K562 (cell line): ENCODE results near the gene RAP1A. TPM values are rescaled to one million over a fixed set of nuclear protein-coding genes. Genes with fewer than 3 reads are reported as not detected.
A peak's percentile ranks its signal among the peaks of the same experiment; 100 is the strongest.

Experiments used
- ATAC-seq: fragments of 200-7000 bp; cut with Tn5 transposase; 3 replicates; pipeline ENCODE4 v1.9.1; 2020; ENCODE audit warnings: moderate library complexity
- BruUV-seq: library from RNA; stranded (reverse); fragments of 400-500 nt; replicated peaks from 2 replicates; lab custom pipeline; 2021; lab: Mats Ljungman, UMichigan
- CTCF ChIA-PET: fragments of 300-600 bp; formaldehyde crosslinking; extraction: SDS; loops from one replicate; lab custom pipeline; 2021; ENCODE audit warnings: low intra/inter-chr PET ratio; lab: Yijun Ruan, JAX
- POLR2A ChIA-PET: fragments of 300-600, 350-650 bp; sonication (Branson Sonifier 250); formaldehyde crosslinking; extraction: SDS; loops from one replicate; lab custom pipeline; 2021; ENCODE audit warnings: antibody characterized with exemption, inconsistent platforms; lab: Yijun Ruan, JAX
- DNase-seq, 4 experiments: peaks; one replicate each; pipeline versions ENCODE4 v3.0.0 to v3.0.0-alpha.2; 2011 to 2018; ENCODE audit warnings: low spot score in 3 of 4, mixed read lengths in 3 of 4; ENCODE audit errors: extremely low read depth in 1 of 4
- FAIRE-seq: peaks from 2 replicates; lab custom pipeline; 2011; peaks lifted over from hg19 to GRCh38; lab: Jason Lieb, UNC
- H2AFZ ChIP-seq: 2 replicates; pipeline ENCODE4 v1.6.0; 2011; ENCODE audit warnings: low read depth, low read length, control low read depth, inconsistent platforms
- H3K27ac ChIP-seq: fragments of 200-600 bp; 3 replicates; pipeline ENCODE4 v1.8.0; 2011; ENCODE audit warnings: low read depth, mild to moderate bottlenecking, control low read depth, inconsistent platforms, low read length, moderate library complexity, mixed read lengths; ENCODE audit errors: extremely low read depth
- H3K27me3 ChIP-seq, 2 experiments: fragments of 300-600 bp in 1 of 2; 2 replicates in 1 of 2; 3 replicates in 1 of 2; pipeline versions ENCODE4 v1.6.0 to v1.8.0; 2011; ENCODE audit warnings: inconsistent platforms in 2 of 2, low read length in 2 of 2, mild to moderate bottlenecking in 1 of 2, mixed read lengths in 1 of 2, moderate library complexity in 1 of 2; ENCODE audit not compliant: control insufficient read depth in 2 of 2, insufficient read depth in 2 of 2
- H3K36me3 ChIP-seq: fragments of 300-600 bp; 3 replicates; pipeline ENCODE4 v1.8.0; 2011; ENCODE audit warnings: mild to moderate bottlenecking, low read length, inconsistent platforms; ENCODE audit not compliant: control insufficient read depth, insufficient read depth
- H3K4me1 ChIP-seq, 2 experiments: fragments of 200-600 bp in 1 of 2; replicated peaks in 1 of 2; 2 replicates in 1 of 2; 3 replicates in 1 of 2; pipeline versions ENCODE4 v1.5.1 to v1.8.0; 2011; ENCODE audit warnings: inconsistent platforms in 2 of 2, low read length in 2 of 2, mild to moderate bottlenecking in 1 of 2, mixed read lengths in 1 of 2, moderate library complexity in 1 of 2; ENCODE audit not compliant: control insufficient read depth in 2 of 2, insufficient read depth in 2 of 2
- H3K4me2 ChIP-seq: 2 replicates; pipeline ENCODE4 v1.6.1; 2011; ENCODE audit warnings: low read length, control low read depth, inconsistent platforms, mixed read lengths; ENCODE audit not compliant: insufficient read depth
- H3K4me3 ChIP-seq: fragments of 200-600 bp; sonication (generic), shearing (Covaris generic); 2 replicates; pipeline ENCODE4 v1.5.1; 2016; ENCODE audit warnings: control low read depth, inconsistent platforms
- H3K79me2 ChIP-seq: fragments of 200-600 bp; 3 replicates; pipeline ENCODE4 v1.8.0; 2011; ENCODE audit warnings: low read length, inconsistent platforms; ENCODE audit not compliant: control insufficient read depth, insufficient read depth
- H3K9ac ChIP-seq, 2 experiments: 2 replicates each; pipeline versions ENCODE4 v1.6.0 to v1.6.1; 2011; ENCODE audit warnings: low read depth in 2 of 2, low read length in 2 of 2, control low read depth in 1 of 2, inconsistent platforms in 1 of 2, mild to moderate bottlenecking in 1 of 2, mixed read lengths in 1 of 2; ENCODE audit not compliant: insufficient read depth in 1 of 2
- H3K9me1 ChIP-seq: one replicate; pipeline ENCODE4 v1.6.0; 2011; ENCODE audit warnings: inconsistent platforms, mild to moderate bottlenecking, low read length, moderate library complexity; ENCODE audit not compliant: control insufficient read depth, insufficient read depth
- H3K9me3 ChIP-seq: replicated peaks from 2 replicates; pipeline ENCODE4 v1.5.1; 2011; ENCODE audit warnings: low read depth, low read length, inconsistent platforms; ENCODE audit not compliant: control insufficient read depth, insufficient read depth
- H4K20me1 ChIP-seq: replicated peaks from 2 replicates; pipeline ENCODE4 v1.6.1; 2011; ENCODE audit warnings: low read length, inconsistent platforms, mixed read lengths; ENCODE audit not compliant: control insufficient read depth, insufficient read depth
- ATF3 ChIP-seq, 2 experiments: fragments of 450-650 bp in 1 of 2; sonication (generic) in 1 of 2; formaldehyde crosslinking in 1 of 2; IDR thresholded peaks in 1 of 2; conservative IDR thresholded peaks in 1 of 2; 2 replicates each; pipeline versions ENCODE4 v1.6.1 to v1.8.1; 2016 to 2023; ENCODE audit warnings: mild to moderate bottlenecking in 2 of 2, moderate library complexity in 2 of 2, inconsistent platforms in 1 of 2, missing genetic modification reagents in 1 of 2
- DPF2 ChIP-seq: fragments of 450-650 bp; IDR thresholded peaks from 2 replicates; pipeline ENCODE4 v1.6.1; 2016
- FOSL1 ChIP-seq: fragments of 200-800 bp; sonication (Bioruptor generic); conservative IDR thresholded peaks from 2 replicates; pipeline ENCODE4 v1.6.1; 2016; ENCODE audit warnings: missing genetic modification characterization, missing compliant biosample characterization
- HIVEP1 ChIP-seq: fragments of 250-450 bp; sonication (Bioruptor Pico); IDR thresholded peaks from 2 replicates; pipeline ENCODE4 v1.4.0; 2020; ENCODE audit warnings: mild to moderate bottlenecking
- JUND ChIP-seq, 2 experiments: IDR thresholded peaks; 2 replicates in 1 of 2; 3 replicates in 1 of 2; pipeline ENCODE4 v1.6.1; 2011; ENCODE audit warnings: borderline replicate concordance in 2 of 2, low read depth in 2 of 2, low read length in 2 of 2, improper control_type of control experiment in 1 of 2, missing biosample characterization in 1 of 2, missing genetic modification characterization in 1 of 2, missing genetic modification reagents in 1 of 2
- NCOA4 ChIP-seq: fragments of 450-650 bp; IDR thresholded peaks from 2 replicates; pipeline ENCODE4 v1.6.1; 2018; ENCODE audit warnings: mild to moderate bottlenecking; ENCODE audit not compliant: partially characterized antibody
- U2AF2 ChIP-seq: fragments of 200-400 bp; formaldehyde crosslinking; optimal IDR thresholded peaks from 2 replicates; pipeline ENCODE3; 2017; ENCODE audit warnings: low read depth, mild to moderate bottlenecking, low read length
- ZC3H11A ChIP-seq: IDR thresholded peaks from 2 replicates; pipeline ENCODE4 v1.6.1; 2012; ENCODE audit warnings: low read depth, low read length, improper control_type of control experiment
- ZNF79 ChIP-seq: fragments of 250-450 bp; sonication (Bioruptor Pico); IDR thresholded peaks from 2 replicates; pipeline ENCODE4 v1.4.0; 2020; ENCODE audit warnings: low read depth, mild to moderate bottlenecking, moderate library complexity
- WGBS: fragments of 100-300 bp; shearing (Covaris generic); methylation state at CpG from one replicate; pipeline ENCODE4 v1.1.6; 2016; ENCODE audit warnings: low coverage, mixed read lengths; ENCODE audit not compliant: insufficient coverage; ENCODE audit errors: missing lambda C conversion rate; 5-methylcytosine and 5-hydroxymethylcytosine counted together
- in situ Hi-C: fragments of 300-500 bp; cut with MboI; formaldehyde crosslinking; loops from 4 replicates; pipeline ENCODE4 v1.15.0; 2018; ENCODE audit warnings: inconsistent platforms, mixed read lengths
- intact Hi-C: fragments of 100-400 bp; cut with micrococcal nuclease; formaldehyde crosslinking; loops from 2 replicates; pipeline ENCODE4 v1.14.2; 2022
- polyA plus RNA-seq, 8 experiments: library from polyadenylated mRNA; depleted of rRNA in 4 of 8; stranded (reverse) in 5 of 8; unstranded in 3 of 8; fragments of >200 nt; fragmentation: Nextera tagmentation in 2 of 8; fragmentation: Illumina TruSeq in 1 of 8; extraction: Ambion mirVana in 2 of 8; extraction: Trizol in 1 of 8; gene quantifications; 2 replicates each; pipeline versions ENCODE4 v1.2.1 to v1.2.3, GENCODE V29; 2011 to 2014; ENCODE audit warnings: inconsistent platforms in 1 of 8, missing spikeins in 1 of 8
- total RNA-seq, 7 experiments: library from RNA; depleted of rRNA in 6 of 7; stranded (reverse); fragments of >200 nt in 6 of 7; fragmentation: Illumina TruSeq in 2 of 7; extraction: Trizol in 2 of 7; gene quantifications; 2 replicates each; pipeline versions ENCODE4 v1.2.1 to v1.2.3, GENCODE V29; 2011 to 2021; ENCODE audit warnings: low replicate concordance in 1 of 7

Gene RAP1A
- total and polyA plus RNA-seq, 9 of the 15 experiments (the other 6 are each of a cell fraction or from before 2014, with no cell fraction given), result 13.4 to 86.2 (median 32.5) TPM

- ATAC-seq (peak; percentile 36; the same call in 1 of the 3 replicates), FAIRE-seq (peak; percentile 23), DNase-seq (peak in 1 of 4 experiments; percentile 45)
- H4K20me1 ChIP-seq, result no peaks in the 10 kb centered on the region
- peaks cover 0 to 17% of the 10 kb centered on the region in 2 experiments; a peak in 3 of 5 replicates for H3K4me1 ChIP-seq
- WGBS, result 11% methylated on average over 3 of the region's 3 CpGs
- no peaks in the 10 kb centered on the region for H3K9me3 ChIP-seq
- POLR2A ChIA-PET, result interaction anchor here (0.7 to 1.3 kb wide), 3 partner anchors 12 to 25 kb away, joined by 3 read pairs; no protein-coding TSS in a partner anchor
- peaks cover 0 to 3% of the 10 kb centered on the region in 2 experiments; a peak in 1 of 5 replicates for H3K27me3 ChIP-seq
- no TSS peak for BruUV-seq
- CTCF ChIA-PET, result no interaction called here
- TF ChIP-seq ZC3H11A, result no peak
- 0 out of 2 replicates have a peak, but pooled peaks have one; percentile 3 for TF ChIP-seq DPF2
- peak; percentile 8; the same call in 1 of the 2 replicates for TF ChIP-seq JUND (IDR thresholded peaks at IDR 0.05; ENCODE audit: borderline replicate concordance, low read depth, low read length)
- no peak for TF ChIP-seq JUND (tag; IDR thresholded peaks at IDR 0.05; ENCODE audit: borderline replicate concordance, low read depth, low read length)
- TF ChIP-seq FOSL1 (tag), result peak; percentile 62
- TF ChIP-seq NCOA4, result no peak
- no peak for TF ChIP-seq HIVEP1 (CRISPR knock-in tag)
- no peak for TF ChIP-seq U2AF2
- peak; percentile 40; the same call in 1 of the 2 replicates for TF ChIP-seq ATF3 (IDR thresholded peaks at IDR 0.05)
- TF ChIP-seq ATF3 (CRISPR knock-in tag; conservative IDR thresholded peaks at IDR 0.05), result no peak
- no peak for TF ChIP-seq ZNF79 (CRISPR knock-in tag)
- H3K4me3 ChIP-seq, result no peak overlapping the region
- H3K9me1 ChIP-seq, result no peaks in the 10 kb centered on the region
- H3K36me3 ChIP-seq, result no peaks in the 10 kb centered on the region
- H3K79me2 ChIP-seq, result no peaks in the 10 kb centered on the region
- H3K4me2 ChIP-seq, result no peak overlapping the region
- peak overlapping the region; percentile 74; the same call in 1 of the 2 replicates for H2AFZ ChIP-seq
- in situ Hi-C loops (no loop called here), intact Hi-C loops (no loop called here)
- H3K9ac ChIP-seq, result no peak overlapping the region
- no peak overlapping the region for H3K27ac ChIP-seq
These were observed 48.4 kb upstream of the RAP1A start for GRCh38 chr1:111571239-111571638.
